HK-2 (cell line): ENCODE measurements around the gene P2RY6.
"Not testable (repeated sequence)": the region's sequence is repeated elsewhere in the genome, so short reads cannot be mapped to it uniquely, and the experiment has no call there.

Experiments used
- DNase-seq: peaks from one replicate; pipeline ENCODE4 v3.0.0-alpha.2; 2018; ENCODE audit not compliant: unreplicated experiment

P2RY6 gene

GRCh38 chr11:73260127-73260457, 12.0 kb upstream of the P2RY6 start:
- DNase-seq, result no peak

DNA sequence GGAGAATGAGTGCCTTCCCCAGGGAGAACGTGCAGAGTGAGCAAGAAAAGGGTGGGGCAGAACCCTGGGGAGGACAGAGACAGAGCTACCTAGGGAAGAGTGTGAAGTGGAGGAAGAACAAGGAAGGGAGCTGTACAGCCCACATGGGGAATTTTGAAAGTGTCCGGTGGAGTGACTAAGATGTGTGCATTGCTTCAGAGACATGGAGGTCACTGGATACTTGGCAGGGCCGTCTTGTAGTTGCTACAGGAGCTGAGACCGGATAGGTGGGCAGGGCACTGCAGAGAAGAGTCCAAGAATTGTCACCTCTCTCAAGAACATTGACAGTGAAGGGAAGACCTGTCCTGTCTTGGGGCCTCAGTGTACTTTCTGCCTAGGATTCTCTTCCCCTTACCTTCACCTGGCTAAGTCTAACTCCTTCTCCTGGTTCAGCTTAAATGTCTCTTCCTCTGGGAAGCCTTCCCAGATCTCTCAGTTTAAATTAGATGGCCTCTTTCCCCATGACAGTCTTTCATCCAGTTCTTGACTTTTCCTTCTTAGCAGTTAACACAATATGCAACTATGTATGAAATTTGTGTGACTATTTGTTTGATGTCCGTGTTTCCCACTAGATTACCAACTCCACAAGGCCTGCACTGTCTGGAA, 9.2 kb upstream of the P2RY6 start:
- DNase-seq, result no peak

DNA sequence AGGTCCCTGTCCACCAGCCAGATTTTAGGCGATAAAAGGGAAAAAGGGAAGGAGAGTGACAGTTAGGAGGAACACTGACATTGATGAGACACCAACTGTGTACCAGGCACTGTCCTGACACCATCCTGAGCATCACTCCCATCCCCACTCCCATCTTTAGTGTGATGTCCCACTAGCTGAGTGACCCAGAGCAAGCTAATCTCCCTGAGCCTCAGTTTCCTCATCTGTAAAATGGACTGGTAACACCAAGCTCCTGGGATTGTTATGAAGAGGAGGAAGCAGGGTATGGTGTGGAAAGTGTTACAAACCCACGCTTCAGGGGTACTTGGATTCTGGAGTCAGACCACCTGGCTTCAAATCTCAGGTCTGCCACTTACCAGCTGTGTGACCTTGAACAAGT, 8.5 kb upstream of the P2RY6 start:
- no peak for DNase-seq

- DNase-seq, result no peak
Measured at GRCh38 chr11:73265278-73265810, 6.8 kb upstream of the P2RY6 start.

- DNase-seq, result no peak
Measured at GRCh38 chr11:73265853-73266645, 6.1 kb upstream of the P2RY6 start.

DNA sequence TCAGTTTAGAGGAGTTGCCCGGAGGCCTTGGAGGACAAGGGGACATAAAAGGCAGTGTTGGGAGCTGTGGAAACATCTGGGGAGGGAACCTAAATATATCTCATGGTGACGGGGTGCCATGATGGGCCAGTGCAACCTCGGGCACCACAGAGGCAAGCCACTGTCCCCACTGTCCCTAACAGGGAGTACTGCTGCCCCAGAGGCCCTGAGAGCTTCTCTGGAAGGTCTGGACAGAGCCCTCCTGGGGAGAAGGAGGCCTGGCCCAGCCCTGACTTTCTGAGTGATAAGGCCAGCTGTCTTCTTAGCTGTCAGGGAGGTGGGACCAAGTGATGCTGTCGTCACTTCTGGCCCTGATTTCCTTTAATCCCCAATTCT, 5.5 kb upstream of the P2RY6 start:
- no peak for DNase-seq

DNA sequence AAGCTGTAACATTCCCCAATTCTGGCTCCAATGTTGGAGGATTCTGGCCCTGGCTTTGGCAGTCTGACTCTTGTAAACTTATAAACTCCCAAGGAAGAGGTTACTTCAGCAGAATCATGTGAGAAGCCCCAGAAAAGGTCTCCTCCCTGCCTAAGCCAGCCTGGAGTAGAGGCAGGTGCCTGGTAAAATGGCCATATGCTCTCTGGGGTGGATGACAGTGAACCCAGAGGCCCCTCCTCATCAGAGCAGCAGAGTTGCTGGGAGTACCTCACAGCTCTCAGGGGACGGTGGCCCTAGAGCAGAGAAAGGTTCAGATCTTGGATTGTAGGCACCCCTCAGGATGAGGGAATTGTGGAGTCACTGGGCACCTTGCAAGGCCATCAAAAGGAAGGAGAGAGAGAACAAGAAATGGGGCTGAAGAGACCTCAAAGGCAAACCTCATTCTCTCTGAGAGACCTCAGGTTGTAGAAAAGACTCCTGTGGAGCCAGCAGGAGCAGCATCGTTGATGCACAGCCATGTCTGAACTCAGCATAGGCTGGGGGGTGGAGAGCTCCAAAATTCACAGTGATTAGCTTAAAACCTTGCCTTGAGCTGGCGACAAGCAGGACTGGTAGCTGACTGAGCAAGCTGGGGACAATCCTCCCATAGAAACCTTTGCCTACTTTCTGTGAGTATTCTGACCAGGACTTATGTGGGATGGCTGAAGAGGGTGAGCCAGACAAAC, 4.9 kb upstream of the P2RY6 start:
- no peak for DNase-seq

GRCh38 chr11:73267906-73268540, 4.1 kb upstream of the P2RY6 start:
- no peak for DNase-seq

DNA sequence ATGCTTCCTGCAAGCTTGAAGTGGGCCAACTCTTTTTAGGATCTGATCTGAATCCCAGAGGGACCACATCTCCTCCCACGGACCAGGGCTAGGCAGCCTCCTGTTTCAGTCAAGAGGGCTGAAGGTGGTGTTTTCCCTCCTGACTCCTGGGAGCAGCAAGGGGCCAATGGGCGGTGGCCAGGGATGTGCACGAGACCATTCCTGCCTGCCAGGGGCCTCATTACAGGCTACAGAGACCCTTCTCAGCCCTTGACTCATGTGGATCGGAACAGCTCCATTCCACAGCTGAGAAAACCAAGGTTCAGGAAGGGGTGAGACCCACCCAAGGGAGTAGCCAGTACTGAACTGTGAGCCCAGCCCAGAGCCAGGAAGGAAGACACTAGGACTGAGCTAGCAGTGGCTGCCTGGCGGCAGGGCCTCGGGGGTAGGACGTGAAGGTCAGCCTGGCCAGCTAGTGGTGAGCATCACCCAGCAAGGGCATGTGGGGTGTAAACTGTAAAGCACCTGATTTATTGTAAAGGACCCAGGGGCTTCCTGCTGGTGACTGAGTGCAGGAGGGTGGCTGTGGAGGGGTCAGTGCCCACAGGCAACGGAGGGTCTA, 3.4 kb upstream of the P2RY6 start:
- no peak for DNase-seq

- no peak for DNase-seq
Measured at GRCh38 chr11:73269459-73270015, 2.6 kb upstream of the P2RY6 start.

GRCh38 chr11:73270016-73270854, 1.9 kb upstream of the P2RY6 start:
- no peak for DNase-seq

DNA sequence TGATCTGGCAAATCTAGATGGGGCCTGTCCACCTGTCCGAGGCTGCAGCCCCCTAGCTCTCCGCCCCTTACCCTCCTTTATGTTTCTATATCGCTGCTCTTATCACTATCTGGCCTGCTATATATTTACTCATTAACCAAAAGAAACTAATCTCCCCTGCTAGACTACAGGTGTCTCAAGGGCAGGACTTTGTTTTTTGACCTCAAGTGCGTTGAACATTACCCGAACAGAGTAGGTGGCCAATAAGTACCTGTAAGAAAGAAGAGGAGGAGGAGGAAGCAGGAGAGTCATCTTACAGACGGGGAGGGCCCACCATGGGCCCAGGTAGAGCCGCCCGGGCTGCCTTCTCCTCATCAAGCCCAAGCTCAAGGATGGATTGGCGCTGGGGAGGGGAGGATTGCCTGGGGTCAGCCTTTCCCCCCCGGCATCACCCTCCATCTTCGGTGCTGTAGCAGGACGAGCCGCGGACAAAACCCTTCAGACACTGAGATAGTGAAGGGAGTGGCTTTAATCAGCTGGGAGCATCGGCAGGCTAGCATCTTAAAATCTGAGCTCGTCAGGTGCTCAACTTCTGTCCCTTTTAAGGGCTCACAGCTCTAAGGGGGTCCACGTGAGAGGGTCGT, 1.2 kb upstream of the P2RY6 start:
- no peak for DNase-seq

GRCh38 chr11:73271478-73271865, 666 bp upstream of the P2RY6 start:
- not testable (repeated sequence) for DNase-seq

- DNase-seq, result no peak
Measured at GRCh38 chr11:73272680-73273038, 521 bp downstream of the P2RY6 start.

DNA sequence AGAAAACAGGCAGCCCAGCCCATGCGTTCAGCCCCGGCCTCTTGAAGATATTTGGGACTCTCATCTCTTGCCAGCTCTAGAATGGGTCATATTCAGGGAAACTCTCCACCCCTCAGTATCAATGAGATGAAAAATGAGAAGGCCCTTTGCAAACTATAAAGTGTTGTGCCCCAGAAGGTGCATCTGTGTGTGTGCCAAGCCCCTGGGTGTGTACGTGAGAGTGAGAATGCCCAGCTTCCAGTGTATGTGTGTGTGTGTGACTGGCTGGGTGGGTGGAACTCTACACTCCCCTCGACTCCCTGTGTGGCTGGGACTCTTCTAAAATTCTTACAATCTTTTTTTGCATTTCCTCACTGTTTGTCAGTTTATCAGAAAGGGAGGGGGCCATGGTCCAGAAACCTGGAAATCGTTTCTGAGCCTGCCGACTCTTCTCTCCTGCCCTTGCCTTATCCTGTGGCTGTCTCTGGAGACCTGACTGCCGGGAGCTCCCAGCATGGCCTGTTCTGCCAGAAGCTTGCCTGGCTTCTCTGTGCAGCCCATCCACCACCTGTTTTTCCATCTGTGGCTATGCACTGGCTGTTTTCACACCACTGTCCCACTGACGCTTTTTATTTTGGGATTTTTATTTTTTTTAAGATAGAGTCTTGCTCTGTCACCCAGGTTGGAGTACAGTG, 1.2 kb downstream of the P2RY6 start:
- DNase-seq, result no peak

DNA sequence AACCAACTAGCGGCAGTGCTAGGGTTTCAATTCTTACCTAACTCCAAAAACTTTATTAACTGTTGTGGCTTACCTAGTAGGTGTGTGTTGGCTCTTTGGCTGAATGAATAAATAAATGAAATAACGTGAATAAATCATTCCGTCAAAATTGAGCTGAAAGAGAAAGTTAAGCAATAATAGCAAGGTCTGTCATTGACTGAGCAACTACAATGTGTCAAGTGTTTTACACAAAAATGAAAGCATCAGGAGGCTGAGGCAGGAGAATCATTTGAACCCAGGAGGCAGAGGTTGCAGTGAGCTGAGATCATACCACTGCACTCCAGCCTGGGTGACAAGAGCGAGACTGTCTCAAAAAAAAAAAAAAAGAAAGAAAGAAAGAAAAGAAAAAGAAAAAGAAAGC, 2.1 kb downstream of the P2RY6 start:
- not testable (repeated sequence) for DNase-seq

GRCh38 chr11:73274722-73275380, 2.7 kb downstream of the P2RY6 start:
- DNase-seq, result no peak

- no peak for DNase-seq
Measured at GRCh38 chr11:73275381-73275750, 3.2 kb downstream of the P2RY6 start.

- DNase-seq, result no peak
Measured at GRCh38 chr11:73277467-73277866, 5.3 kb downstream of the P2RY6 start.
